HG03064 (cell line): Measurements from ENCODE around the gene DTX2.
"Not testable (repeated sequence)": the region's sequence is repeated elsewhere in the genome, so short reads cannot be mapped to it uniquely, and the experiment has no call there.

Source experiments
- ATAC-seq: cut with Tn5 transposase; IDR thresholded peaks from one replicate; pipeline ENCODE4 v1.9.1; 2021; ENCODE audit warnings: low read depth; ENCODE audit not compliant: unreplicated experiment

The DTX2 gene

DNA sequence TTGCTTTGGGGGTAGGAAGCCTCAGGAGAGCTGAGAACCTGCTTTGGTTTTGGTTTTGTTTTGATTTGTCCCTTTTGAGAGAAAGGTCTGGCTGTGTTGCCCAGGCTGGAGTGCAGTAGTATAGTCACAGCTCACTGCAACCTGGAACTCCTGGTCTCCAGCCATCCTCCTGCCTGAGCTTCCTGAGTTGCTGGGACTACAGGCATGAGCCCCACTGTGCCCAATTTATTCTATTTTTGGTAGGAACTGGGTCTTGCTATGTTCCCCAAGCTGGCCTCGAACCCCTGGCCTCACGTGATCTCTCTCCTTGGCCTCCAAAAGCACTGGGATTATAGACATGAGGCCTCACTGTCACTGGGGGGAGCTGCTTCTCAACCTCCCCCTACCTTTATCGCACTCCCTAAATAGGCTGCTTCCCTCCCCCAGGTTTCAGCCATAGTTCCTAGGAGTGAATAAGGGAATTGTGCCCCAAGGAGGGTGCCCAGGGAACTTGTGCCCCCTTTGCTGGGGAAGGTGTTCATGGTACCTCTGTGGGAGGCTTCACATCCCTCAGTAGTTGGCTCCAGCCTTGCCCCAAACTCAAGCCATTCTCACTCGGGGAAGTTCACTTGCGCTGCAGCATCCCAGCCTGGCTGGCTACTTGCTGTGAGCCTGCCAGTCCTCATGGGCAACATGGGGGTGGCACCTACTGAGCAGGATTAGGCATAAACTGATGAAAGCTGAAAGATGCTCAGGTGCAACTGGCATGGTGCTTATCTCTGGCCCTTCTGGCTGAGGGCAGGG lies 18.7 kb upstream of the DTX2 start:
- ATAC-seq: not testable (repeated sequence)

- ATAC-seq: peak; percentile 43
Observed at GRCh38 chr7:76443846-76444245, 17.7 kb upstream of the DTX2 start.

- peak; percentile 64 for ATAC-seq
Observed at GRCh38 chr7:76445577-76446008, 15.9 kb upstream of the DTX2 start.

GRCh38 chr7:76457017-76457416 lies 4.5 kb upstream of the DTX2 start:
- not testable (repeated sequence) for ATAC-seq

DNA sequence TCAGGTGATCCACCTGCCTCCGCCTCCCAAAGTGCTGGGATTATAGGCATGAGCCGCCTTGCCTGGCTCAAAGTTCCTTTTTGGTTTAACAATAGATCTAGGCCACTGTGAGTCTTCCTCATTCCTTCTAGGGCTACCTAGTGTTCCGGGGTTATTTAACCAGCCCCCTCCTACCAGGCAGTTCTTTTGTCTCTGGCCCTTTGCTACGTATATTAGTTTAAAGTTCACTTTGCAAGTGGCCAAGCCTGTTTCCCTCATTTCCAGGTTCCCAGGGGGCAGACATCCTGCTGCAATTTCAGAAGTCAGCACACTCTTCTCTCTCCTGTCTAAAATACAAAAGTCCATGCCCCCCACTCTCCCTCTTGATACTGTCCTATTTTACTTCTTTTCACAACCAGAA lies 3.0 kb upstream of the DTX2 start:
- not testable (repeated sequence) for ATAC-seq

- ATAC-seq: not testable (repeated sequence)
Observed at GRCh38 chr7:76460767-76461166, 742 bp upstream of the DTX2 start.

DNA sequence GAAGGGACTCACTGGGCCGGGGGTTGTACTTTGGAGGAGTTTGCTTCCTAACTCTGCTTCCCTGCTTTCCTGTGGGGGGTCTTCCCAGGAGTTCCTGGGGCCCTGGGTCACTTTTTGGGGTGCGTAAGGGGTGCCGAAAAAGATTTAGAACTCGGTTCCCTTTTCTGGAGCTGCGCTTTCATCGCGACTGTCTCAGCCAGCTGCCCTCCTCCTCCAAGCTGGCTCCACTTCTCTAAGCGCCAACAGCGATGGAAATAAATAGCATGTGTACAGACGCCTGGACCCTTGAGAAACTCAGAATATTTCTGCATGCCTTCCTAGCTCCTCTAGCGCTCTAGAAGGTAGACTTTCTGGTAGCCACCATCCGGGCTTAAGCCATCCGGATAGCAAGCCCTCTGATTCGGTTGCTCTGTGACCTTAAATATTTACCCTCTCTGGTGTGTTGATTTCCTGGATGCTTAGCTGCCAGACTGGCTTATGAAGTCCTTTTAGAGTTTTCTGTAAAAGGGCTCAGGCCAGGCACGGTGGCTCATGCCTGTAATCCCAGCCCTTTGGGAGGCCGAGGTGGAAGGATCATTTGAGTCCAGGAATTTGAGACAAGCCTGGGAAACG lies 868 bp downstream of the DTX2 start:
- ATAC-seq: not testable (repeated sequence)

DNA sequence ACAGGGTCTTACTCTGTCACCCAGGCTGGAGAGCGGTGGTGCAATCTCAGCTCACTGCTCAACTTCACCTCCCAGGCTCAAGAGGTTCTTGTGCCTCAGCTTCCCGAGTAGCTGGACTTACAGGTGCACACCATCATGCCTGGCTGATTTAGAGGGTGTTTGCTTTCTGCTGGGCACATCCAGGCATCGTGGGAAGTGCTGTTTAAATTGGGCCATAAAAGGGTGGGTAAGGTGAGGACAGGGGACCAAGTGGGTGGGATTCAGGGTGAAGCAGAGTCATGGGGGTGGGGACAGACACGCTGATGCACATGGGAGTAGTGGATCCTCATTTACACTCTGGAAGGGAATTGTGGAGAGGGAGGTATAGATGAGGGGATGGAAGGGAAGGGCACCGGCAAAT lies 3.5 kb downstream of the DTX2 start:
- not testable (repeated sequence) for ATAC-seq

DNA sequence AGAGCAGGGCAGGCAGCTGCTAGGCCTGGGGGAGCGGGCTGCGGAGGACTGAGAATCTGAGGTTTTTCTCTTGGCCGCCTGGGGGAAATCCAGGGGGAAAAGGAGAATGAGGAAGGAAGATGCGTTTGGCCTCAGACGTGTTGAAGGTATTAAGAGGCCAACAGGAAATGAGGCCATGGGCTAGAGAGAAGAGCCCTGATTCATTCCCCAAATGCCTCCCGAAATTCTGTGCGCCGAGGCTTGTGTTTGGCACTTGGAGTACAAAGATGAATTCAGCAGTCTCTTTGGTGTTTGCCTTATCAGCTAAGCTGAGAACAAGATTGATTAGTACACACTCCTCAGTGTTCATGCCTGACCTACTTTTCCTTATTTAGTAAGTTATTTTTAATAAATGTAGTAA lies 4.4 kb downstream of the DTX2 start:
- not testable (repeated sequence) for ATAC-seq

GRCh38 chr7:76467743-76468404 lies 6.4 kb downstream of the DTX2 start:
- ATAC-seq: not testable (repeated sequence)

GRCh38 chr7:76471556-76472221 lies 10.2 kb downstream of the DTX2 start:
- not testable (repeated sequence) for ATAC-seq

GRCh38 chr7:76473097-76473496 lies 11.6 kb downstream of the DTX2 start:
- not testable (repeated sequence) for ATAC-seq

DNA sequence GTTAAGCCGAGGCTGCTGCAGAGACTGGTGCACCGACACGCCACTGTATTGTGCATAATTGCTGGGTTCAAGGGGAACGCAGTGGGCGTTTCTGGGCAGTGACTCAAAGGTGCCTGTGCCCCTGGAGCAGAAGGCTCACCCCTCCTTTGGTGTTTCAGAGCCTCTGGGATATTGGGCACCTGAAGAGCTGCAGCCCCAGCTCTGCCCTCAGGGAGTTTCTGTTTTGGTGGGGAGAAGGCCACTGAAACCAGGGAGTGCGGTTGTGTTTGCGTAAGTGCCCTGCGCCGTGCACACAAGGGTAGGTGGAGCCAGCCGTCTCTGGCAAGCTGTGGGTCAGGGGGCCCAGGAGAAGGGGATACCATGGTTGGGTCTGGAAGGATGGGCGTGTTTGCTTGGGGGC lies 14.8 kb downstream of the DTX2 start:
- ATAC-seq: not testable (repeated sequence)

GRCh38 chr7:76476742-76477474 lies 15.4 kb downstream of the DTX2 start:
- ATAC-seq: not testable (repeated sequence)

DNA sequence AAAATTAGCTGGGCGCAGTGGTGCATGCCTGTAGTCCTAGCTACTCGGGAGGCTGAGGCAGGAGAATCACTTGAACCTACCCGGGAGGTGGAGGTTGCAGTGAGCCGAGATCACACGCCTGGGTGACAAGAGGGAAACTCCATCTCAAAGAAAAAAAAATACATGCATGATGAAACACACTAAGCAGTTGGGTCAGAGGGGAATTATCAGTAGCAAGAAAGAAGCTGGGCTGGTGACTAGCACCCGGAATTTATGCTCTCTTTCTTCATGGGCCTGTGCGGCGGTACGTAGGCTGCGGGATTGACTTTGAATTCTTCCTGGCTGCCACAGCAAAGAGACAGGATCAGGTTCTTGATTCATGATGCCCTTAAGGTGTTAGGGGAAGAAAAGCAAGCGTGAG lies 18.1 kb downstream of the DTX2 start:
- not testable (repeated sequence) for ATAC-seq

DNA sequence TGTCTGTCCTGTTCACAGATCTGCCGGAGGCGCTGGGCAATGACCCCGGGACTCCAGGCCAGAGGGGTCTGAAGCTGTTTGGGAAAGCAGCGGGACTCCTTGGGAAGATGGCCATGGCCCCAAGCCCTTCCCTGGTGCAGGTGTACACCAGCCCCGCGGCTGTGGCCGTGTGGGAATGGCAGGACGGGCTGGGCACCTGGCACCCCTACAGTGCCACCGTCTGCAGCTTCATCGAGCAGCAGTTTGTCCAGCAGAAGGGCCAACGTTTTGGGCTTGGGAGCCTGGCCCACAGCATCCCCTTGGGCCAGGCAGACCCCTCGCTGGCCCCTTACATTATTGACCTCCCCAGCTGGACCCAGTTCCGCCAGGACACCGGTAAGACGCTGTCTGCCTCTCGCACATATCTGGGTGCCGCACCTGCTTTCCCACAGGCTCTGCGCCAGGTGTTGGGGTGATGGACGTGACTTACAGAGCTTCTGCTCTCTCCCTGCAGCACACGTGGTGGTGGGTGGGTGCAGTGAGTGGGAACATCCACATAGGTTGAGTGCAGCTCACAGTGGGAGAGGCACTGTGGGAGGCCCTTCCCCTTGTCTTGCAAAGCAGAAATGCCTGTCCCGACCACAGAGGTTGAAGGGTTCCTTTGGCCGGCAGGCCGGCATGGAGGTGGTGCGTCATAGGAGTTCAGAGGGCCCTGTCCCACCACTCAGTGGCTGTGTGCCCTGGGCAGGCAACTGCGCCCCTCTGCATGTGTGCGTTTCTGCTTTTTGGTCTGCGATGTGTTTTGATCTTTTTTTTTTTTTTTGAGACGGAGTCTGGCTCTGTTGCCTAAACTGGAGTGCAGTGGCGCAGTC lies 19.1 kb downstream of the DTX2 start:
- ATAC-seq: not testable (repeated sequence)

DNA sequence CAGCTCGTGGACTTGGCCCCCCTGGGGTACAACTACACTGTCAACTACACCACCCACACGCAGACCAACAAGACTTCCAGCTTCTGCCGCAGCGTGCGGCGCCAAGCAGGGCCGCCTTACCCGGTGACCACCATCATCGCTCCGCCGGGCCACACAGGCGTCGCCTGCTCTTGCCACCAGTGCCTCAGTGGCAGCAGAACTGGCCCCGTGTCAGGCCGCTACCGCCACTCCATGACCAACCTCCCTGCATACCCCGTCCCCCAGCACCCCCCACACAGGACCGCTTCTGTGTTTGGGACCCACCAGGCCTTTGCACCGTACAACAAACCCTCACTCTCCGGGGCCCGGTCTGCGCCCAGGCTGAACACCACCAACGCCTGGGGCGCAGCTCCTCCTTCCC lies 21.2 kb downstream of the DTX2 start:
- not testable (repeated sequence) for ATAC-seq

GRCh38 chr7:76483081-76483480 lies 21.6 kb downstream of the DTX2 start:
- not testable (repeated sequence) for ATAC-seq

DNA sequence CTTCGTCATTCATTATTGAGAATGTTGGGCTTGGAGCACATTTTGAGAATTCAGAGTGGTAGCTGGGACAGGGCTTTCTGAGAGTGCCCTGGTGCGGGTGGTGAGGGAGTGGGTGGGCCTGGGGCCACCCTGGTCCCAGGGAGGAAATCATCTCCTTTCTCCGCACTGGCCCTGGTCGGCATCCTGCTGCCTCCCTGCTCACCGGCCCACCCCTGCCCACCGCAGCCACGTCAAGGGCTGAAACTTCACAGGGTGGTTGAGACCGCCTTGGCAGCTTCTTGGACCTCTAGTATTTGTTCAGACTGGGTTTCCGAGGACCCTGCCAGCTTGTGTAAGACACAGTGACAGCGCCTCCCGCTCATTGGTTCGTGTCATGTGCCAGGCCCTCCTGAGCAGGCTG lies 22.9 kb downstream of the DTX2 start:
- ATAC-seq: not testable (repeated sequence)
